Right lobe of liver (tissue), 4 donors: ENCODE measurements around the gene CACNA2D3.

Experiments
- CTCF ChIP-seq, 4 donors: fragments of 200-600 bp in 3 of 4; fragments of 450-650 bp in 1 of 4; IDR thresholded peaks; one replicate each; pipeline versions ENCODE4 v1.5.1 to v1.8.0; 2016 to 2022; ENCODE audit warnings: antibody characterized with exemption in 4 of 4, mild to moderate bottlenecking in 2 of 4
- POLR2A ChIP-seq: fragments of 450-650 bp; IDR thresholded peaks from one replicate; pipeline ENCODE4 v1.6.1; 2017; ENCODE audit warnings: antibody characterized with exemption, mild to moderate bottlenecking
- donor health status: DM: no; HTN: no; CAD: no.
- donor health status: DM: no; HTN: no; CAD: no.
- donor health status: DM: no; HTN: yes; CAD: no.

- TF ChIP-seq CTCF (IDR thresholded peaks at IDR 0.05) (no peak), POLR2A (no peak)
Measured at GRCh38 chr3:54557538-54558428, 435.4 kb downstream of the CACNA2D3 start.
